NCI-H2171 treated with DMSO at 0.1 percent for 48 hours (cell line): ENCODE results near the gene MAP3K7.

ENCODE experiments used
- DNase-seq: peaks from one replicate; lab custom pipeline; 2025; lab: John Stamatoyannopoulos, UW

MAP3K7 gene

GRCh38 chr6:90484385-90484784, 102.5 kb downstream of the MAP3K7 start:
- DNase-seq: no peak

DNA sequence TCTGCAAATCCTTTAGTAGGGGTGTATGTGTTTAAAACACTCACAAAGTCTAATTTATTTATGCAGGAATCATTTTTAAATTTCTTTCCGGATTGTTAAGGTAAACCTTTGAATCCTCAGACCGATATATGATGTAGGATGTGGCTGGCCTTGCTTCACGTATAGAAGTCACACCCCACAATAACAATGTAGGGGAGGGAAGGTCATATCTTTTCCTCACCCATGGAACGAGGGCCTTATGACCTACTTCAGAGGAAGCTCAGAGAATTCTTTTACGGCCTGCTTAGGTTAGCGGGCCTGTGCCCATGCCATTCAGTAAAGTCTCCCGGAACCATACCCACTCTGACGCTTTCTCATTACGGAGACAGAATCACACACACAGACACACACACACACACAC, 102.9 kb downstream of the MAP3K7 start:
- no peak for DNase-seq

- DNase-seq: no peak
Observed at GRCh38 chr6:90483116-90483839, 103.6 kb downstream of the MAP3K7 start.

DNA sequence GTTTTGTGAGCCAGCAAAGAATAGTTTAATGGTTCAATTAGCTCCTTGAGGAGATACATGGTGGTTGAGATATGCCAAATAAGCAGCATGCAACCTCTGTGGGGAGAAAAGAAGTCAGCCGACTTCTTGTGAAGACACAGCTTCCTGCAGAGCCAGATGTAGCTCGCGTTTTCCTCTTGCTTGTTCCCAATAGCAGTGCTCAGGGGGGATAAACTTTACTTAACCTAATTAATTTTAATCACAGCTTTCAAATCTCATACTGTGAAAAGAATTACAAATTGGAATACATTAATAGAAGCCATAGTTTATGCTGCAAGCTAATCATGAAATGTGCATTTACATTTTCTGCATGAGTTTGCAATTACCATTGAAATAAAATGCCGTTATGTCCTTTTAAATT, 106.2 kb downstream of the MAP3K7 start:
- DNase-seq: no peak

GRCh38 chr6:90479603-90479926, 107.3 kb downstream of the MAP3K7 start:
- no peak for DNase-seq

DNA sequence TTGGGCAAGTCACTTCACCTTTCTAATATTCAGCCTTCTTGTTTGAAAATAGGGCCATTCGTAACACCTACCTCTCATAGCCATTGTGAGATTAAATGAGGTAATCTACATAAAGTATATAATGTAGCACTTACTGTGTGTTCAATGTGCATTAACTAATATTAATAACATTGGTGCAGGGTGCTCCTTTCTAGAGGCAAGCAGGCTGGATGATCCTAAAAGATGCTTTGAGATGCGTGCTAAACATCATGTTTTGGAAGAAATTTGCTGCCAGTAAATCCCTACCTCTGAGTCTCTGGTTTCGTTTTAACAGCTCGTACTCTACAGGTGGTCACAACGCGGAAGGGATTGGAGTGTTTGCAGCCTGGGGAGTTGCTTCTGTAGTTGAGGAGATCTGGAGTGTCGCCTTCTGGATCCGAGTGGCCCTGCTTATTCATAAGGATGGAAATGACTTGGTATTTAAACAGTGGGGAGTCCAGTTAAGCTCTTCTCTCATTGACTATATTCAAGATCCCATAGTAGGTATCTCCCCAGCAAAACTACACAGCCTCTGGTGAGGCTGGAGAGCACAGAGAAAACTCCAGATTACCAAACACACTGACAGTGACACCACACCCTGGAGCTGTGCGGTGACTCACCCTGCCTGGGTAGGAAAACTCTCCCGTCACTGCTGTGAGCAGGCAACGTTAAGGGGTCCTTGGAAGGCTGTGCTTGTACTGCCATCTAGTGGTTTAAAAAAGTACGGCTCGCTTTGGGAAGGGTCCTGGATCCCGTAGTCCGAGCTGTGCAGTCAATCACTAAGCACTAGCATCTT, 107.9 kb downstream of the MAP3K7 start:
- peak; percentile 88 for DNase-seq

- DNase-seq: no peak
Observed at GRCh38 chr6:90478278-90478677, 108.6 kb downstream of the MAP3K7 start.

- DNase-seq: no peak
Observed at GRCh38 chr6:90477366-90477765, 109.5 kb downstream of the MAP3K7 start.

DNA sequence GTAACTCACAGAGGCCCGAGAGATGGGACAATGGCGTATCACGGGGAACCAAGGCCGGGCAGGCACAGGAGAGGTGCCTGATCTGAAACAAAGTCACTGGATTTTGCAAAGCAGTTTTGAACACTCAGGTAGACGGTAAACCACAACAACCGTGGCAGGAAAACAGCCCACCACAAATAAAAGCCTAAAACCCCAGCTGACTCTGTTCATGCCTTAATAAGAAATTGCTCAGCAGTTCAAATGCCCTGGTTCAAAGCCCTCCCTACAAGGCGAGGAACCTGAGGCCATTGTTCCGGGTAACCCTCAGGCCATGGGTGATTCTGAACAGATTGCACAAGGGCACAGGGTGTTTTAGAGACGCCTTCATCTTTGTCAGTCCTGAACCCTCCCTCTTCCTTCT, 114.2 kb downstream of the MAP3K7 start:
- DNase-seq: no peak

DNA sequence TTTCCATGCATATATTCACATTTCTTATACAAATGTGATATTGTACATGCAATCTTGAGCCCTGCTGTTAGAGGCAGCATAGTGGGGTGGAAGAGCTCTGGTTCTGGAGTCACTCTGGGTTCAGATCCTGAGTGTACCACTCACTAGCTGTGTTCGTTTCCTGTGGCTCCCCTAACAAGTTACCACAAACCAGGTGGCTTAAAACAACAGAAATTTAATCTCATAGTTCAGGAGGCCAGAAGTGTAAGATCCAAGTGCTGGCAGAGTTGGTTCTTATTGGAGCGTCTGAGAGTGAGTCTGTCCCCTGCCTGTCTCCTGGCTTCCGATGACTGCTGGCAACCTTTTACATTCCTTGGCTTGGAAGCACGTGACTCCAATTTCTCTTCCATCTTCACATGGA, 115.6 kb downstream of the MAP3K7 start:
- no peak for DNase-seq

GRCh38 chr6:90469906-90470305, 117.0 kb downstream of the MAP3K7 start:
- DNase-seq: no peak

- DNase-seq: no peak
Observed at GRCh38 chr6:90468859-90469258, 118.0 kb downstream of the MAP3K7 start.

DNA sequence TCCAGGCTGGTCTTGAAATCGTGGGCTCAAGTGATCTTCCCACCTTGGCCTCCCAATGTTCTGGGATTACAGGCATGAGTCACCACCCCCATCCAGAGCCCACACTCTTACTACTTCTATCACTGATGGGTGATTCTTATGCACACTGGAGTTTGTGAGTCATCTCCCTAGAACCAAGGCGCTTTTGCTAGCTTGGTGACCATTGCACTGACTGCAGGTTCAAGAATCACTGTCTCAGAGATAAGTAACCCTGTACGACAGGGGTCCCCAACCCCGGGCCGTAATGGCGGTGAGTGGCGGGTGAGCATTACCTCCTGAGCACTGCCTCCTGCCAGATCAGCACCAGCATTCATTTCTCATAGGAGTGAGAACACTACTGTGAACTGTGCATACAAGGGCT, 118.8 kb downstream of the MAP3K7 start:
- no peak for DNase-seq

GRCh38 chr6:90467546-90467945, 119.3 kb downstream of the MAP3K7 start:
- DNase-seq: no peak

- DNase-seq: no peak
Observed at GRCh38 chr6:90466154-90466940, 120.5 kb downstream of the MAP3K7 start.

DNA sequence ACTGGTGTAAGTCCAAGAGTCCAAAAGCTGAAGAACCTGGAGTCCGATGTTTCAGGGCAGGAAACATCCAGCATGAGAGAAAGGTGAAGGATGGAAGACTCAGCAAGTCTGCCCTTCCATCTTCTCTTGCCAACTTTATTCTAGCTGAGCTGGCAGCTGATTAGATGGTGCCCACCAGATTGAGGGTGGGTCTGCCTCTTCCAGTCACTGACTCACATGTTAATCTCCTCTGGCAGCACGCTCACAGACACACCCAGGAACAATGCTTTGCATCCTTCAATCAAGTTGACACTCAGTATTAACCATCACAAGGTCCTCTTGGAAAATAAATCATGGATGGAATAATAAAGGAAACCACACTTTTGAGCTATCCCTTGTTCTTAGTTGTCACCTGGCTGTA, 121.2 kb downstream of the MAP3K7 start:
- no peak for DNase-seq

DNA sequence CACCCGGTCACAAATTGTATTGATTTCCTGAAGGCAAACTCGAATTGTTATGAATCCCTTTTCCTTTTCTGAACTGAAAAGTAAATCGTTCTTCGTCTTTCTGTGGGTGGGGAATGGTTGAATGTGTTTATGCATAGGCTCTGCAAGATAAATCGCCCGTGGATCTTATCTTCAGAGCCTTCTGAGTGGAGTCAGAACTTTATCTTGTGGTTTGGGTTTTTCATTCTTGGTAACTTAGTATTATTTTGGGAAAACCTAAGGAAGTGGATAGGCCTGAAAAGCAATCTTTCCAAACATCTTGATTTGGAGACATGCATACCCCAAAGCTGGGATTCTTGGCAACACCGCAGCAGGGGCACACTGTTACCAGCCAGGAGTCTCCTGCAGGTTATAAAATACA, 122.4 kb downstream of the MAP3K7 start:
- DNase-seq: no peak

- no peak for DNase-seq
Observed at GRCh38 chr6:90463874-90464273, 123.0 kb downstream of the MAP3K7 start.
